GM23338 (cell line): ENCODE data around the gene TMEM74B. TPM values are rescaled to one million over a fixed set of nuclear protein-coding genes. Genes with fewer than 3 reads are reported as not detected.

Experiments used
- ATAC-seq: fragments of 200-7000 bp; cut with Tn5 transposase; 3 replicates; pipeline ENCODE4 v1.9.1; 2020
- DNase-seq: peaks from one replicate; pipeline ENCODE4 v3.0.0-alpha.2; 2015; ENCODE audit warnings: low spot score
- H2AFZ ChIP-seq: fragments of 200-600 bp; sonication (generic); 2 replicates; pipeline ENCODE4 v1.8.0; 2016; ENCODE audit warnings: antibody characterized with exemption, mild to moderate bottlenecking, moderate library complexity
- H3F3A ChIP-seq: fragments of 200-600 bp; sonication (generic); replicated peaks from 2 replicates; pipeline ENCODE4 v1.8.0; 2017; ENCODE audit warnings: antibody characterized with exemption, mixed run types, low read depth
- H3K27ac ChIP-seq: fragments of 200-600 bp; sonication (generic); 2 replicates; pipeline ENCODE4 v1.6.1; 2016; ENCODE audit warnings: low read depth
- H3K27me3 ChIP-seq: fragments of 200-600 bp; sonication (generic); 2 replicates; pipeline ENCODE4 v1.8.0; 2016; ENCODE audit warnings: mild to moderate bottlenecking, mixed run types, moderate library complexity; ENCODE audit not compliant: insufficient read depth
- H3K36me3 ChIP-seq: fragments of 200-600 bp; sonication (generic); 2 replicates; pipeline ENCODE4 v1.8.0; 2016; ENCODE audit warnings: mild to moderate bottlenecking; ENCODE audit not compliant: insufficient read depth
- H3K4me1 ChIP-seq: fragments of 200-600 bp; sonication (generic); 2 replicates; pipeline ENCODE4 v1.8.0; 2016; ENCODE audit warnings: mild to moderate bottlenecking, moderate library complexity; ENCODE audit not compliant: insufficient read depth
- H3K4me2 ChIP-seq: fragments of 200-600 bp; sonication (generic); 2 replicates; pipeline ENCODE4 v1.7.1; 2017; ENCODE audit warnings: mixed run types
- H3K4me3 ChIP-seq: fragments of 200-600 bp; sonication (generic); 2 replicates; pipeline ENCODE4 v1.6.1; 2016; ENCODE audit warnings: mixed run types
- H3K79me2 ChIP-seq: fragments of 200-600 bp; sonication (generic); replicated peaks from 2 replicates; pipeline ENCODE4 v1.8.0; 2017; ENCODE audit warnings: mild to moderate bottlenecking; ENCODE audit not compliant: insufficient read depth
- H3K9me2 ChIP-seq: fragments of 200-600 bp; sonication (generic); 2 replicates; pipeline ENCODE4 v1.8.0; 2017; ENCODE audit not compliant: insufficient read depth
- H4K20me1 ChIP-seq: fragments of 200-600 bp; sonication (generic); replicated peaks from 2 replicates; pipeline ENCODE4 v1.8.0; 2017; ENCODE audit warnings: mild to moderate bottlenecking; ENCODE audit not compliant: insufficient read depth
- H3K27ac Mint-ChIP-seq: 2 replicates; pipeline ENCODE4 v1.8.0; 2020; ENCODE audit warnings: inconsistent platforms, mild to moderate bottlenecking, moderate library complexity, mixed read lengths
- H3K27me3 Mint-ChIP-seq: 3 replicates; pipeline ENCODE4 v1.8.0; 2022; ENCODE audit warnings: low read depth, mild to moderate bottlenecking, moderate library complexity, mixed read lengths, inconsistent platforms; ENCODE audit not compliant: insufficient read depth, poor library complexity
- H3K36me3 Mint-ChIP-seq: 3 replicates; pipeline ENCODE4 v1.8.0; 2021; ENCODE audit warnings: low read depth, mild to moderate bottlenecking, inconsistent platforms, moderate library complexity, mixed read lengths
- H3K4me1 Mint-ChIP-seq: 3 replicates; pipeline ENCODE4 v1.8.0; 2020; ENCODE audit warnings: mild to moderate bottlenecking, inconsistent platforms, mixed read lengths
- H3K4me3 Mint-ChIP-seq: 3 replicates; pipeline ENCODE4 v1.8.0; 2021; ENCODE audit warnings: moderate library complexity, mild to moderate bottlenecking, inconsistent platforms, mixed read lengths
- H3K9me3 Mint-ChIP-seq: 3 replicates; pipeline ENCODE4 v1.8.0; 2020; ENCODE audit warnings: moderate library complexity, mild to moderate bottlenecking, inconsistent platforms, mixed read lengths
- CREB1 ChIP-seq: fragments of 250-450 bp; sonication (Bioruptor Pico); IDR thresholded peaks from 2 replicates; pipeline ENCODE4 v1.5.0; 2020; ENCODE audit warnings: low read depth, mild to moderate bottlenecking, moderate library complexity
- EZH2 ChIP-seq: fragments of 200-600 bp; sonication (generic); IDR thresholded peaks from one replicate; pipeline ENCODE4 v1.8.0; 2017; ENCODE audit warnings: antibody characterized with exemption, mild to moderate bottlenecking, low read depth; ENCODE audit not compliant: unreplicated experiment
- EZH2phosphoT487 ChIP-seq: fragments of 200-600 bp; sonication (generic); IDR thresholded peaks from one replicate; pipeline ENCODE4 v1.8.1; 2018; ENCODE audit warnings: antibody characterized with exemption; ENCODE audit not compliant: unreplicated experiment
- JUNB ChIP-seq: IDR thresholded peaks from one replicate; pipeline ENCODE4 v1.6.1; 2016; ENCODE audit warnings: antibody characterized with exemption; ENCODE audit not compliant: unreplicated experiment
- NANOG ChIP-seq: IDR thresholded peaks from 2 replicates; pipeline ENCODE4 v1.6.1; 2016; ENCODE audit warnings: antibody characterized with exemption, borderline replicate concordance
- POLR2AphosphoS5 ChIP-seq: IDR thresholded peaks from 2 replicates; pipeline ENCODE4 v1.6.1; 2016; ENCODE audit warnings: antibody characterized with exemption, low read depth
- STAT1 ChIP-seq: IDR thresholded peaks from one replicate; pipeline ENCODE4 v1.6.1; 2016; ENCODE audit warnings: antibody characterized with exemption; ENCODE audit not compliant: unreplicated experiment
- ZNF114 ChIP-seq: fragments of 250-450 bp; sonication (Bioruptor Pico); IDR thresholded peaks from 2 replicates; pipeline ENCODE4 v1.5.0; 2020; ENCODE audit warnings: mild to moderate bottlenecking, moderate library complexity
- ZNF331 ChIP-seq: fragments of 250-450 bp; sonication (Bioruptor Pico); IDR thresholded peaks from 2 replicates; pipeline ENCODE4 v1.5.0; 2020; ENCODE audit warnings: low read depth, mild to moderate bottlenecking, moderate library complexity
- polyA plus RNA-seq: library from polyadenylated mRNA; unstranded; fragments of >200 nt; fragmentation: Nextera tagmentation; extraction: Ambion mirVana; gene quantifications from 2 replicates; pipeline ENCODE4 v1.2.1, GENCODE V29; 2016
- total RNA-seq: library from RNA; depleted of rRNA; stranded (reverse); fragments of >200 nt; shearing (Covaris generic); gene quantifications from 2 replicates; pipeline ENCODE4 v1.2.3, GENCODE V29; 2014
- TF ChIP-seq, protein P1 (sequence below): IDR thresholded peaks from one replicate; pipeline ENCODE4 v1.6.1; 2018; ENCODE audit warnings: antibody characterized with exemption; ENCODE audit not compliant: unreplicated experiment
- TF ChIP-seq, protein P2 (sequence below), 2 experiments: fragments of 200-600 bp in 1 of 2; sonication (generic) in 1 of 2; conservative IDR thresholded peaks; 2 replicates each; pipeline versions ENCODE4 v1.5.1 to v1.6.1; 2016 to 2017; ENCODE audit warnings: antibody characterized with exemption in 2 of 2, low read depth in 2 of 2, mild to moderate bottlenecking in 2 of 2, moderate library complexity in 1 of 2
- TF ChIP-seq, protein P3 (sequence below): IDR thresholded peaks from 2 replicates; pipeline ENCODE4 v1.6.1; 2016; ENCODE audit warnings: antibody characterized with exemption

Gene TMEM74B
- total and polyA plus RNA-seq, 2 experiments from 2014 or later, result 1.0 to 4.8 TPM

DNA sequence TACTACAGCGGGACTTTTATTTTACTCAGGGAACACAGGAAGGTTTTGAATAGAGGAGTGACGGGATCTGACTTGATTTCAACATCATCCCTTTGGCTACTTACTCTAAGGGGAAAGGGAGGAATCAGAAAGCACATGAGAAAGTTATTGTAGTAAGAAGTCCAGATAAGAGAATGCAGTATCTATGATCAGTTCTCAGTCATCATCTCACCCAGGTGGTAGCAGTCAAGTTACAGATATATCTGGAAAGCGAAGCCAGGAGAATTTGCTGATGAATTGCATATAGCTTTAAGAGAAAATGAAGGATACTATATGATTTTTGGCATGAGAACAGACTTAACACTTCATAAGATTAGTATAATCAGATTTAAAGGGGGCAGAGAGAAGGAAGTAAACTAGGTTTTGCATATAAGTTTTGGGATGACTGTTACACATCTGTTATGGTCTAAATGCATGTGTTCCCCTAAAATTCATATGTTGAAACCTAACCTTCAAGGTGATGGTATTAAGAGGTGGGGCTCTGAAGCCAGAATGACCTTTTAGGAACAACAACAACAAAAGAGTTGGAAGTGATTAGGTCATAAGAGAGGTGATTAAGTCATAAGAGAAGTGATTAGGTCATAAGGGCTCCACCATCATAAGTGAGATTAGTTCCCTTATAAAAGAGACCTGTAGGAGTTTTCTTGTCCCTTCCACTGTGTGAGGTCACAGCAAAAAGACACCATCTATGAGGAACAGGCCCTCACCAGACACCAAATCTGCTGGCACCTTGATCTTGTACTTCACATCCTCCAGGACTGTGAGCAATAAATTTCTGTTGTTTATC, 47.7 kb upstream of the TMEM74B start (continued):
- TF ChIP-seq, protein P1, sequence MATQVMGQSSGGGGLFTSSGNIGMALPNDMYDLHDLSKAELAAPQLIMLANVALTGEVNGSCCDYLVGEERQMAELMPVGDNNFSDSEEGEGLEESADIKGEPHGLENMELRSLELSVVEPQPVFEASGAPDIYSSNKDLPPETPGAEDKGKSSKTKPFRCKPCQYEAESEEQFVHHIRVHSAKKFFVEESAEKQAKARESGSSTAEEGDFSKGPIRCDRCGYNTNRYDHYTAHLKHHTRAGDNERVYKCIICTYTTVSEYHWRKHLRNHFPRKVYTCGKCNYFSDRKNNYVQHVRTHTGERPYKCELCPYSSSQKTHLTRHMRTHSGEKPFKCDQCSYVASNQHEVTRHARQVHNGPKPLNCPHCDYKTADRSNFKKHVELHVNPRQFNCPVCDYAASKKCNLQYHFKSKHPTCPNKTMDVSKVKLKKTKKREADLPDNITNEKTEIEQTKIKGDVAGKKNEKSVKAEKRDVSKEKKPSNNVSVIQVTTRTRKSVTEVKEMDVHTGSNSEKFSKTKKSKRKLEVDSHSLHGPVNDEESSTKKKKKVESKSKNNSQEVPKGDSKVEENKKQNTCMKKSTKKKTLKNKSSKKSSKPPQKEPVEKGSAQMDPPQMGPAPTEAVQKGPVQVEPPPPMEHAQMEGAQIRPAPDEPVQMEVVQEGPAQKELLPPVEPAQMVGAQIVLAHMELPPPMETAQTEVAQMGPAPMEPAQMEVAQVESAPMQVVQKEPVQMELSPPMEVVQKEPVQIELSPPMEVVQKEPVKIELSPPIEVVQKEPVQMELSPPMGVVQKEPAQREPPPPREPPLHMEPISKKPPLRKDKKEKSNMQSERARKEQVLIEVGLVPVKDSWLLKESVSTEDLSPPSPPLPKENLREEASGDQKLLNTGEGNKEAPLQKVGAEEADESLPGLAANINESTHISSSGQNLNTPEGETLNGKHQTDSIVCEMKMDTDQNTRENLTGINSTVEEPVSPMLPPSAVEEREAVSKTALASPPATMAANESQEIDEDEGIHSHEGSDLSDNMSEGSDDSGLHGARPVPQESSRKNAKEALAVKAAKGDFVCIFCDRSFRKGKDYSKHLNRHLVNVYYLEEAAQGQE, result no peak
- TF ChIP-seq, protein P2, sequence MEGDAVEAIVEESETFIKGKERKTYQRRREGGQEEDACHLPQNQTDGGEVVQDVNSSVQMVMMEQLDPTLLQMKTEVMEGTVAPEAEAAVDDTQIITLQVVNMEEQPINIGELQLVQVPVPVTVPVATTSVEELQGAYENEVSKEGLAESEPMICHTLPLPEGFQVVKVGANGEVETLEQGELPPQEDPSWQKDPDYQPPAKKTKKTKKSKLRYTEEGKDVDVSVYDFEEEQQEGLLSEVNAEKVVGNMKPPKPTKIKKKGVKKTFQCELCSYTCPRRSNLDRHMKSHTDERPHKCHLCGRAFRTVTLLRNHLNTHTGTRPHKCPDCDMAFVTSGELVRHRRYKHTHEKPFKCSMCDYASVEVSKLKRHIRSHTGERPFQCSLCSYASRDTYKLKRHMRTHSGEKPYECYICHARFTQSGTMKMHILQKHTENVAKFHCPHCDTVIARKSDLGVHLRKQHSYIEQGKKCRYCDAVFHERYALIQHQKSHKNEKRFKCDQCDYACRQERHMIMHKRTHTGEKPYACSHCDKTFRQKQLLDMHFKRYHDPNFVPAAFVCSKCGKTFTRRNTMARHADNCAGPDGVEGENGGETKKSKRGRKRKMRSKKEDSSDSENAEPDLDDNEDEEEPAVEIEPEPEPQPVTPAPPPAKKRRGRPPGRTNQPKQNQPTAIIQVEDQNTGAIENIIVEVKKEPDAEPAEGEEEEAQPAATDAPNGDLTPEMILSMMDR (conservative IDR thresholded peaks at IDR 0.05; ENCODE audit: low read depth in 2 of 2), result no peak
- TF ChIP-seq NANOG, result no peak
- no peak for TF ChIP-seq POLR2AphosphoS5
- no peak for TF ChIP-seq EZH2
- TF ChIP-seq ZNF114 (CRISPR knock-in tag), result no peak
- no peak for TF ChIP-seq STAT1
- TF ChIP-seq EZH2phosphoT487, result no peak
- no peak for TF ChIP-seq ZNF331 (CRISPR knock-in tag)
- no peak for TF ChIP-seq CREB1 (CRISPR knock-in tag)

GRCh38 chr20:1229541-1229940, 44.8 kb upstream of the TMEM74B start:
- no peak overlapping the region for H3K4me3 Mint-ChIP-seq
- no peak overlapping the region for H3K27ac ChIP-seq
- no peak overlapping the region for H2AFZ ChIP-seq
- H3K4me2 ChIP-seq, result no peak overlapping the region
- no peaks in the 10 kb centered on the region for H3K36me3 ChIP-seq
- no peak overlapping the region for H3K4me3 ChIP-seq
- H3K4me1 Mint-ChIP-seq, result peaks cover 3% of the 10 kb centered on the region; the same call in 1 of the 3 replicates
- H3K9me3 Mint-ChIP-seq, result no peaks in the 10 kb centered on the region
- peaks cover 40% of the 10 kb centered on the region for H3K27me3 ChIP-seq
- no peak for DNase-seq
- no peaks in the 10 kb centered on the region for H3K9me2 ChIP-seq
- no peaks in the 10 kb centered on the region for H3K79me2 ChIP-seq
- peaks cover 16% of the 10 kb centered on the region for H3K27me3 Mint-ChIP-seq
- no peaks in the 10 kb centered on the region for H3F3A ChIP-seq
- ATAC-seq, result no peak
- H3K4me1 ChIP-seq, result peaks cover 5% of the 10 kb centered on the region
- H3K36me3 Mint-ChIP-seq, result no peaks in the 10 kb centered on the region
- no peaks in the 10 kb centered on the region for H4K20me1 ChIP-seq
- no peak overlapping the region for H3K27ac Mint-ChIP-seq
- TF ChIP-seq, protein P3, sequence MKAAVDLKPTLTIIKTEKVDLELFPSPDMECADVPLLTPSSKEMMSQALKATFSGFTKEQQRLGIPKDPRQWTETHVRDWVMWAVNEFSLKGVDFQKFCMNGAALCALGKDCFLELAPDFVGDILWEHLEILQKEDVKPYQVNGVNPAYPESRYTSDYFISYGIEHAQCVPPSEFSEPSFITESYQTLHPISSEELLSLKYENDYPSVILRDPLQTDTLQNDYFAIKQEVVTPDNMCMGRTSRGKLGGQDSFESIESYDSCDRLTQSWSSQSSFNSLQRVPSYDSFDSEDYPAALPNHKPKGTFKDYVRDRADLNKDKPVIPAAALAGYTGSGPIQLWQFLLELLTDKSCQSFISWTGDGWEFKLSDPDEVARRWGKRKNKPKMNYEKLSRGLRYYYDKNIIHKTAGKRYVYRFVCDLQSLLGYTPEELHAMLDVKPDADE, result no peak
- TF ChIP-seq ZNF114 (CRISPR knock-in tag) (no peak), JUNB (no peak), NANOG (no peak), CREB1 (CRISPR knock-in tag) (no peak), ZNF331 (CRISPR knock-in tag) (no peak), STAT1 (no peak), EZH2 (no peak)
- TF ChIP-seq, protein P2 (conservative IDR thresholded peaks at IDR 0.05; ENCODE audit: low read depth in 2 of 2), result no peak
- TF ChIP-seq, protein P1, result no peak
